IMR-90 (cell line): Measurements from ENCODE around the gene MYH10. TPM values are rescaled to one million over a fixed set of nuclear protein-coding genes. Genes with fewer than 3 reads are reported as not detected.

ENCODE experiments used
- microRNA-seq, 2 experiments: library from miRNA; stranded (forward) in 1 of 2; unstranded in 1 of 2; fragments of 10-50 nt in 1 of 2; fragments of <30 nt in 1 of 2; gene quantifications in 1 of 2; microRNA quantifications in 1 of 2; one replicate each; pipeline versions ENCODE3 to v1.1.0; 2013 to 2020; ENCODE audit not compliant: insufficient read depth in 1 of 2, insufficient read length in 1 of 2, unreplicated experiment in 1 of 2
- polyA plus RNA-seq, 3 experiments: library from polyadenylated mRNA; depleted of rRNA; stranded (reverse); fragments of >200 nt; gene quantifications; 2 replicates each; pipeline ENCODE4 v1.2.3, GENCODE V29; 2012; ENCODE audit warnings: low replicate concordance in 1 of 3
- small RNA-seq, 5 experiments: library from RNA; depleted of rRNA; stranded (forward); fragments of <200 nt; gene quantifications; one replicate each; pipeline ENCODE3, GENCODE V24; 2012
- total RNA-seq: library from RNA; depleted of rRNA; stranded (reverse); fragments of >200 nt; gene quantifications from 2 replicates; pipeline ENCODE4 v1.2.3, GENCODE V29; 2012; rRNA removed

Gene MYH10
- total and polyA plus RNA-seq, 2 of the 4 experiments (the other 2 are of a cell fraction): 71.2 to 95.2 TPM

Small RNA genes within 50 kb of the gene (microRNA-seq; reads per million reads assigned to microRNA genes)
- gene RNU7-43P (ENCODE audit: insufficient read depth, insufficient read length): not detected

Small RNA genes within 50 kb of the gene (small RNA-seq; reads per million reads assigned to genes)
- 0 to 18.7 (median 0.34) reads per million in 5 experiments for gene RNU7-43P

Other genes starting within 250 kb of the MYH10 start
- 5,013 and 5,721 TPM in 2 replicates for gene RPL26, start 247.5 kb downstream of the MYH10 start, total RNA-seq
- 3,797 and 4,763 TPM in 2 replicates for gene RPL26, start 247.5 kb downstream of the MYH10 start, polyA plus RNA-seq (2012; rRNA removed)
- gene RNF222, start 232.9 kb downstream of the MYH10 start, total RNA-seq: not detected in 2 replicates
- gene RNF222, start 232.9 kb downstream of the MYH10 start, polyA plus RNA-seq (2012; rRNA removed): not detected in 2 replicates
- gene NDEL1, start 194.8 kb downstream of the MYH10 start, total RNA-seq: 28.9 and 40.3 TPM in 2 replicates
- 95.6 and 97.7 TPM in 2 replicates for gene NDEL1, start 194.8 kb downstream of the MYH10 start, polyA plus RNA-seq (2012; rRNA removed)
- not detected in 2 replicates for gene CCDC42, start 114.1 kb upstream of the MYH10 start, total RNA-seq
- not detected in 2 replicates for gene CCDC42, start 114.1 kb upstream of the MYH10 start, polyA plus RNA-seq (2012; rRNA removed)
- gene SPDYE4, start 127.8 kb upstream of the MYH10 start, total RNA-seq: not detected in 2 replicates
- gene SPDYE4, start 127.8 kb upstream of the MYH10 start, polyA plus RNA-seq (2012; rRNA removed): not detected in 2 replicates
- gene MFSD6L, start 168.6 kb upstream of the MYH10 start, total RNA-seq: not detected in 2 replicates
- gene MFSD6L, start 168.6 kb upstream of the MYH10 start, polyA plus RNA-seq (2012; rRNA removed): not detected in 2 replicates
- gene PIK3R6, start 236.9 kb upstream of the MYH10 start, total RNA-seq: not detected in 2 replicates
- gene PIK3R6, start 236.9 kb upstream of the MYH10 start, polyA plus RNA-seq (2012; rRNA removed): not detected in 2 replicates